Osteocyte (in vitro differentiated cells): ENCODE data around the gene IRX2. TPM values are rescaled to one million over a fixed set of nuclear protein-coding genes. Genes with fewer than 3 reads are reported as not detected.
A peak's percentile ranks its signal among the peaks of the same experiment; 100 is the strongest.

Experiments used
- DNase-seq: peaks from one replicate; pipeline ENCODE4 v3.0.0; 2021; ENCODE audit warnings: mixed read lengths; ENCODE audit not compliant: unreplicated experiment; ENCODE audit errors: extremely low spot score
- H3K27ac Mint-ChIP-seq: one replicate; pipeline ENCODE4 v1.8.0; 2021; ENCODE audit warnings: mild to moderate bottlenecking, mixed read lengths; ENCODE audit not compliant: unreplicated experiment
- H3K27me3 Mint-ChIP-seq: one replicate; pipeline ENCODE4 v1.8.0; 2021; ENCODE audit warnings: mixed read lengths; ENCODE audit not compliant: unreplicated experiment
- H3K36me3 Mint-ChIP-seq: one replicate; pipeline ENCODE4 v1.8.0; 2021; ENCODE audit warnings: mixed read lengths; ENCODE audit not compliant: unreplicated experiment
- H3K4me1 Mint-ChIP-seq: one replicate; pipeline ENCODE4 v1.8.0; 2021; ENCODE audit warnings: mixed read lengths; ENCODE audit not compliant: unreplicated experiment
- H3K4me3 Mint-ChIP-seq: one replicate; pipeline ENCODE4 v1.8.0; 2021; ENCODE audit warnings: mild to moderate bottlenecking, moderate library complexity, mixed read lengths; ENCODE audit not compliant: unreplicated experiment
- H3K9me3 Mint-ChIP-seq: one replicate; pipeline ENCODE4 v1.8.0; 2021; ENCODE audit warnings: mixed read lengths; ENCODE audit not compliant: unreplicated experiment
- total RNA-seq: library from RNA; stranded (reverse); gene quantifications from 2 replicates; pipeline ENCODE4 v1.2.1, GENCODE V29; 2021
- TF ChIP-seq, protein P1 (sequence below): fragments of 200-600 bp; sonication (generic); IDR thresholded peaks from 2 replicates; pipeline ENCODE4 v1.5.0; 2021; ENCODE audit warnings: antibody characterized with exemption, mild to moderate bottlenecking, moderate library complexity

IRX2 gene
- total RNA-seq, 1 donor from 2014 or later = 17.1 TPM

DNA sequence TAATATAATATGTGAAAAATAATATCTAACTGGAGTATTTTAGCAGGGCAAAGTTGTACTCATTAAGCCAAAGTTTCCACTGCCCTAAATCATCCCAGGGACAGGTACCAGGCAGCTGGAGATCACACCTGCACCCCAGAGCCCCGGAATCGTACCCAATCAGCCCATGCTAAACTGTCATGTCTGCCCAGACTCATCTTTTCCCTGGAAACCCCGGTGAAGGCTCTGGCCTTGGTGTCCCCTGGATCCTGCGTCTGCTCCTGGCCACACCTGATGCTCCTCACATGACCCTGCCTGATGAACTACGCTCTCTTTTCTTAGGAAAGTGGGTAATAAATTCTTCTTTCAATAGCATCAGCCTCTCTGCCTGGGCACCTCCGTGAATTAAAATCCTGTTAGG is 15.6 kb upstream of the IRX2 start:
- H3K9me3 Mint-ChIP-seq = no peaks in the 10 kb centered on the region
- DNase-seq = peak; percentile 48
- H3K4me3 Mint-ChIP-seq = no peak overlapping the region
- no peak overlapping the region for H3K27ac Mint-ChIP-seq
- TF ChIP-seq, protein P1, sequence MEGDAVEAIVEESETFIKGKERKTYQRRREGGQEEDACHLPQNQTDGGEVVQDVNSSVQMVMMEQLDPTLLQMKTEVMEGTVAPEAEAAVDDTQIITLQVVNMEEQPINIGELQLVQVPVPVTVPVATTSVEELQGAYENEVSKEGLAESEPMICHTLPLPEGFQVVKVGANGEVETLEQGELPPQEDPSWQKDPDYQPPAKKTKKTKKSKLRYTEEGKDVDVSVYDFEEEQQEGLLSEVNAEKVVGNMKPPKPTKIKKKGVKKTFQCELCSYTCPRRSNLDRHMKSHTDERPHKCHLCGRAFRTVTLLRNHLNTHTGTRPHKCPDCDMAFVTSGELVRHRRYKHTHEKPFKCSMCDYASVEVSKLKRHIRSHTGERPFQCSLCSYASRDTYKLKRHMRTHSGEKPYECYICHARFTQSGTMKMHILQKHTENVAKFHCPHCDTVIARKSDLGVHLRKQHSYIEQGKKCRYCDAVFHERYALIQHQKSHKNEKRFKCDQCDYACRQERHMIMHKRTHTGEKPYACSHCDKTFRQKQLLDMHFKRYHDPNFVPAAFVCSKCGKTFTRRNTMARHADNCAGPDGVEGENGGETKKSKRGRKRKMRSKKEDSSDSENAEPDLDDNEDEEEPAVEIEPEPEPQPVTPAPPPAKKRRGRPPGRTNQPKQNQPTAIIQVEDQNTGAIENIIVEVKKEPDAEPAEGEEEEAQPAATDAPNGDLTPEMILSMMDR = no peak
- peaks cover 27% of the 10 kb centered on the region for H3K27me3 Mint-ChIP-seq
- H3K4me1 Mint-ChIP-seq = peaks cover 1% of the 10 kb centered on the region
- H3K36me3 Mint-ChIP-seq = no peaks in the 10 kb centered on the region

DNA sequence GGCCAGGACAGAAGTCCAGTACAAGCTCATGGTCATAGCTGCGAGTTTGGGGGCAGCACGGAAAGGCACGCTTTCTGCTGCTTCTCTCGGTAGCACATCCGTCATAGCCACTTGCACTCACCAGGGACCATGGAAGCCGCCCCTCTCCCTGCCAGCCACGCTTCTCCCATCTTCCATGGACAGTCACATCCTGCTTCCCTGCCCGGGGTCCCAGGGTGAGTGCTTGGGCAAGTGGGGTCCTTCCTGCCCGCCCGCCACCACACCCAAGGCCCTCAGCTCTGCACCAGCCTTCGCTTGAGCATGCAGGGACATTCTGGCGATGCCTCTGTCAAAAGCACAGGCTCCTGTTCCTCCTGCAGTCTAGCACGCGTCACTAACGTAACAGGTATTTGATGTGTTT is 13.1 kb upstream of the IRX2 start:
- Mint-ChIP-seq H3K27me3 (peaks cover 21% of the 10 kb centered on the region), H3K9me3 (no peaks in the 10 kb centered on the region), H3K27ac (no peak overlapping the region), H3K36me3 (no peaks in the 10 kb centered on the region), H3K4me3 (no peak overlapping the region), H3K4me1 (peaks cover 5% of the 10 kb centered on the region)
- peak; percentile 81 for DNase-seq
- TF ChIP-seq, protein P1 = no peak

DNA sequence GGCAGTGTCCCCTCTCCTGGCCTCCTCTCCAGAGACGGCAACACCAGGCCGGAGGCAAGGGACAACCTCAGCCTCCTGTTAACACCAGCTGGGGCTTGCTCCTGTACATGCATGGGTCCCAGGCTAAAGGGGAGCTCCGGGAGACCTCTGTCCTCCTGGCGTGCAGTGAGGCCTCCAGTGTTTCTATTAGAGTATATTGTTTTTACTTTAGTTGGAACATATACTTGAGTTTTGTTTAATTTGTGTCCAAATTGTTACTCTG is 12.0 kb upstream of the IRX2 start:
- DNase-seq = peak; percentile 65
- peaks cover 18% of the 10 kb centered on the region for H3K27me3 Mint-ChIP-seq

DNA sequence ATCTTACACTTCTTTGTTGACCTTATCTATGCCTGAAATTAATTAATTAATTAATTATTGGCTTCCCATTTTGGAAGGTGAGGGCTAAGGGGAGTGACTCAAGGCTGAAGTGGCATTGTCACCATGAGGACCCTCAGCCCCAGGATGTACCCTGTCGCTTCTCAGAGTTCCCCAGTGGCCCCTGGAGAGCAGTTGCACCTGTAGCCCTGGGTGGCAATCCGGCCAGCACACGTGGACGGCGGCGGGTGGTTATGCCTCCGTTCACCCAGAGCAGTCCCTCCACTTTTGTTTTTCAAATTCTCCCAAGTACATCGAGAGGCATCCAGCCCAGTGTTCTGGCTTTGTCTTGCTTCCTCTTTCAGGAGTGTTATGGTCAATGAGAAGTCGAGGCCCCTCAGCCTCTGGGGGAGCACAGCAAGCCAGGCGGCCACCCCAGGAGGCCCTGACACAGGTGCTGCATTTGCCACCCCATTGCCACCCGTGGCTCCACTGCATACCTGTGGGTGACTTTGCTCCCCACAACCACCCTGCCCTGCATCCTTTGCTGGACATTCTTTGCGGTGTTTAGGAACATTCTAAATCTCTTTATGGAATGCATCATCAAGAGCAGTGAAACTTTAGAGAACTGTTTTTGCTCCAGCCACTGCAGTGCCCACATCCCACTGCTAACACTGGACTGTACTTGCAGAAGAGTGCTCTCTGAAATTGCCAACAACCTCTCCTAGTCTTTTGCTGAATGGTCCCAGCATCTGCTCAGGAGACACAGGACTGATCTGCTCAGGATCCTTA is 11.5 kb upstream of the IRX2 start:
- TF ChIP-seq, protein P1 = no peak
- no peaks in the 10 kb centered on the region for H3K36me3 Mint-ChIP-seq
- DNase-seq = peak; percentile 73
- no peak overlapping the region for H3K4me3 Mint-ChIP-seq
- H3K27ac Mint-ChIP-seq = no peak overlapping the region
- no peaks in the 10 kb centered on the region for H3K9me3 Mint-ChIP-seq
- peaks cover 15% of the 10 kb centered on the region for H3K27me3 Mint-ChIP-seq
- H3K4me1 Mint-ChIP-seq = peaks cover 10% of the 10 kb centered on the region

More for the DNA sequence above, 12.0 kb upstream of the IRX2 start:
- Mint-ChIP-seq H3K36me3 (no peaks in the 10 kb centered on the region), H3K9me3 (no peaks in the 10 kb centered on the region), H3K27ac (no peak overlapping the region), H3K4me1 (peaks cover 7% of the 10 kb centered on the region), H3K4me3 (no peak overlapping the region)
- TF ChIP-seq, protein P1 = no peak

DNA sequence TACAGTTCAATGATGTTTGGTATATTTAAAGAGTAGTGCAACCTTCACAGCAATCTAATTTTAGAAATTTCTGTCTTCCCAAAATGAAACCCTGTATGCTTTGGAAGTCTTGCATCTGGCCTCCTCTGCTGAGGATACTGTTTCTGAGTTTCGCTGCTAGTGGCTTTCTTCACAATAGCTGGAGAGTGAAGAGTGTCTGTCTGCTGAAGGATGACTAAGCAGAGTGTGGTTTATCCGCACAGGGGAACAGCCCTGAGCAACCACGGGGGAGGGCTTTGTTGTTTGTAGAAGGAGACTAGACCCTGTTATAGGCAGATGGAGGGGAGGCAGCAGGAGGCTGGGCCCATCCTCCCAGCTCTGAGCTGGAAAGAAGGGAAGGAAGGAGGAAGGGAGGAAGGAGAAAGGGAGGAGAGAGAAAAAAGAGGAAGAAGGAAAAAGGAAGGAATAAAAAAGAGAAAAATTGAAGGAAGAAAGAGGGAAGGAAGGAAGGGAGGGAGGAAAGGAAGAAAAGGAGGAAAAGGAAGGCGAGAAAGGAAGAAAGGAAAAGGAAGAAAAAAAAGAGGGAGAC is 10.5 kb upstream of the IRX2 start:
- Mint-ChIP-seq H3K27me3 (peaks cover 7% of the 10 kb centered on the region), H3K27ac (peak overlapping the region; percentile 42), H3K36me3 (no peaks in the 10 kb centered on the region), H3K9me3 (no peaks in the 10 kb centered on the region), H3K4me3 (no peak overlapping the region), H3K4me1 (peaks cover 20% of the 10 kb centered on the region)
- no peak for DNase-seq
- TF ChIP-seq, protein P1 = no peak
